ENCODE measurements around the gene CPA3. TPM values are rescaled to one million over a fixed set of nuclear protein-coding genes. Genes with fewer than 3 reads are reported as not detected.

Gene CPA3
- total and polyA plus RNA-seq, 2 donors (not counting 1 experiment from before 2014, with no cell fraction given) = not detected

DNA sequence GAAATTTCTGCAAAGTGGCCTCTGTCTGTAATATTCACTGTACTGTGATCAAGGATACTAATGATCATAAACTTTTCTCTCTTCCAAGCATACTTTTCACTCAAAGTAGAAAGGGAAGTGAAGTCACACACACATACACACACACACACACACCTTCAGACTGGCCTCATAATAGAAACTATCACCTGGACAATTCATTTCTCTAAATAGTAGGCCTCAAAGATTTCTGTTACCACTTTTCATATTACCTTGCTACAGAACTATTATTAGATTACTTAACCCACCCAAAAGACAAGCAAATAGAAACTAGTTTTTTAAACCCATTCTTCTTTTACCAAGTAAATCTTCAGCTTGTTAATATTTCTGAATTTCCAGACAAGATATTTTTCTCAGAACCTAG is 25.3 kb upstream of the CPA3 start:
- Histone ChIP-seq H3K79me2 (ENCODE audit: control insufficient read depth, insufficient read depth, low read length) (no peaks in the 10 kb centered on the region), H3K27me3 (replicated peaks in 1 of 4; ENCODE audit: control extremely low read depth in 1 of 4, control insufficient read depth in 3 of 4, insufficient read depth in 4 of 4, low read length in 3 of 4) (no peaks in the 10 kb centered on the region), H4K20me1 (ENCODE audit: control insufficient read depth, insufficient read depth, low read length, poor library complexity, severe bottlenecking) (no peaks in the 10 kb centered on the region), H3K36me3 (replicated peaks in 1 of 2; ENCODE audit: control extremely low read depth in 1 of 2, control insufficient read depth in 1 of 2, extremely low read depth in 1 of 2, insufficient read depth in 2 of 2, low read length in 1 of 2) (no peaks in the 10 kb centered on the region), H3K4me1 (ENCODE audit: control insufficient read depth in 2 of 2, insufficient read depth in 2 of 2, low read length in 2 of 2) (no peaks in the 10 kb centered on the region), H3K27ac (ENCODE audit: low read length in 2 of 2) (no peak overlapping the region), H3K4me2 (replicated peaks; ENCODE audit: low read depth, low read length, poor library complexity, severe bottlenecking) (no peak overlapping the region), H3K9ac (ENCODE audit: low read length) (no peak overlapping the region), H3K4me3 (ENCODE audit: control extremely low read depth in 1 of 5, extremely low read depth in 1 of 5, insufficient read depth in 1 of 5, low read depth in 2 of 5, low read length in 4 of 5) (no peak overlapping the region), H3K9me3 (ENCODE audit: control extremely low read depth in 1 of 3, control insufficient read depth in 2 of 3, insufficient read depth in 1 of 3, low read length in 2 of 3) (no peaks in the 10 kb centered on the region), H2AFZ (ENCODE audit: insufficient read depth, low read depth, low read length, poor library complexity, severe bottlenecking) (no peak overlapping the region)
- CTCF ChIA-PET = no interaction called here
- TF ChIP-seq EZH2 (IDR thresholded peaks at IDR 0.05; ENCODE audit: borderline replicate concordance, insufficient read depth, low read depth, low read length, poor library complexity, severe bottlenecking) = no peak
- TF ChIP-seq, protein P1, sequence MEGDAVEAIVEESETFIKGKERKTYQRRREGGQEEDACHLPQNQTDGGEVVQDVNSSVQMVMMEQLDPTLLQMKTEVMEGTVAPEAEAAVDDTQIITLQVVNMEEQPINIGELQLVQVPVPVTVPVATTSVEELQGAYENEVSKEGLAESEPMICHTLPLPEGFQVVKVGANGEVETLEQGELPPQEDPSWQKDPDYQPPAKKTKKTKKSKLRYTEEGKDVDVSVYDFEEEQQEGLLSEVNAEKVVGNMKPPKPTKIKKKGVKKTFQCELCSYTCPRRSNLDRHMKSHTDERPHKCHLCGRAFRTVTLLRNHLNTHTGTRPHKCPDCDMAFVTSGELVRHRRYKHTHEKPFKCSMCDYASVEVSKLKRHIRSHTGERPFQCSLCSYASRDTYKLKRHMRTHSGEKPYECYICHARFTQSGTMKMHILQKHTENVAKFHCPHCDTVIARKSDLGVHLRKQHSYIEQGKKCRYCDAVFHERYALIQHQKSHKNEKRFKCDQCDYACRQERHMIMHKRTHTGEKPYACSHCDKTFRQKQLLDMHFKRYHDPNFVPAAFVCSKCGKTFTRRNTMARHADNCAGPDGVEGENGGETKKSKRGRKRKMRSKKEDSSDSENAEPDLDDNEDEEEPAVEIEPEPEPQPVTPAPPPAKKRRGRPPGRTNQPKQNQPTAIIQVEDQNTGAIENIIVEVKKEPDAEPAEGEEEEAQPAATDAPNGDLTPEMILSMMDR (IDR thresholded peaks at IDR 0.05) = no peak
- Mint-ChIP-seq H3K9me3 (ENCODE audit: insufficient read depth) (no peaks in the 10 kb centered on the region), H3K4me3 (no peak overlapping the region), H3K27me3 (no peaks in the 10 kb centered on the region), H3K4me1 (no peaks in the 10 kb centered on the region), H3K27ac (no peak overlapping the region)
- POLR2A ChIA-PET = no interaction called here
- DNase-seq (no peak), ATAC-seq (ENCODE audit: low read depth) (no peak)
- intact Hi-C loops (cut with micrococcal nuclease) = no loop called here

DNA sequence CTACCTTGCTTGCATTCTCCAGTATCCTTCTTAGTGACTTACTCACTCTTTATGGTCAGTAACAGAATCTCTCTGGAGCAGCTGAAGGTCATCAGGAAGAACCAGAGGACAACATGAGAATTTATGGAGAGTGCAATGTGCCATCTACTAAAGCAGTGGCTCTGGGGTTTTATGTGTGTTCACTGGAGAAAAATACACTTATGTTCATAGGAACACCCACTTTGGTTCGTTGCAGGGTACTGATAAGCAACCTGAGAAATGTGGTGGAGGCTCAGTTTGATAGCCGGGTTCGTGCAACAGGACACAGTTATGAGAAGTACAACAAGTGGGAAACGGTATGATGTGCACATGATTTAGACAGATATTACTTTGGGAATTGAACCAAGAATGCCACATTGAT is 24.6 kb upstream of the CPA3 start:
- no peak for DNase-seq
- Mint-ChIP-seq H3K4me1 (no peaks in the 10 kb centered on the region), H3K27me3 (no peaks in the 10 kb centered on the region), H3K9me3 (ENCODE audit: insufficient read depth) (no peaks in the 10 kb centered on the region), H3K4me3 (no peak overlapping the region), H3K27ac (no peak overlapping the region)
- Histone ChIP-seq H3K9ac (ENCODE audit: low read length) (no peak overlapping the region), H3K4me3 (ENCODE audit: control extremely low read depth in 1 of 5, extremely low read depth in 1 of 5, insufficient read depth in 1 of 5, low read depth in 2 of 5, low read length in 4 of 5) (no peak overlapping the region), H3K36me3 (replicated peaks in 1 of 2; ENCODE audit: control extremely low read depth in 1 of 2, control insufficient read depth in 1 of 2, extremely low read depth in 1 of 2, insufficient read depth in 2 of 2, low read length in 1 of 2) (no peaks in the 10 kb centered on the region), H3K9me3 (ENCODE audit: control extremely low read depth in 1 of 3, control insufficient read depth in 2 of 3, insufficient read depth in 1 of 3, low read length in 2 of 3) (no peaks in the 10 kb centered on the region), H3K4me2 (replicated peaks; ENCODE audit: low read depth, low read length, poor library complexity, severe bottlenecking) (no peak overlapping the region), H4K20me1 (ENCODE audit: control insufficient read depth, insufficient read depth, low read length, poor library complexity, severe bottlenecking) (no peaks in the 10 kb centered on the region), H3K27me3 (replicated peaks in 1 of 4; ENCODE audit: control extremely low read depth in 1 of 4, control insufficient read depth in 3 of 4, insufficient read depth in 4 of 4, low read length in 3 of 4) (no peaks in the 10 kb centered on the region), H2AFZ (ENCODE audit: insufficient read depth, low read depth, low read length, poor library complexity, severe bottlenecking) (no peak overlapping the region), H3K79me2 (ENCODE audit: control insufficient read depth, insufficient read depth, low read length) (no peaks in the 10 kb centered on the region), H3K4me1 (ENCODE audit: control insufficient read depth in 2 of 2, insufficient read depth in 2 of 2, low read length in 2 of 2) (no peaks in the 10 kb centered on the region), H3K27ac (ENCODE audit: low read length in 2 of 2) (no peak overlapping the region)
- CTCF ChIA-PET = no interaction called here
- no peak for ATAC-seq (ENCODE audit: low read depth)
- 100% methylated on average over 1 of the region's 4 CpGs for WGBS (ENCODE audit: insufficient coverage)
- POLR2A ChIA-PET = no interaction called here
- TF ChIP-seq EZH2 (IDR thresholded peaks at IDR 0.05; ENCODE audit: borderline replicate concordance, insufficient read depth, low read depth, low read length, poor library complexity, severe bottlenecking) = no peak
- TF ChIP-seq, protein P1 (IDR thresholded peaks at IDR 0.05) = no peak
- intact Hi-C loops (cut with micrococcal nuclease) = no loop called here
